ENCODE data around the gene IQCN. TPM values are rescaled to one million over a fixed set of nuclear protein-coding genes. Genes with fewer than 3 reads are reported as not detected.

IQCN gene
- total RNA-seq, 1 donor from 2014 or later, result 10.4 TPM

DNA sequence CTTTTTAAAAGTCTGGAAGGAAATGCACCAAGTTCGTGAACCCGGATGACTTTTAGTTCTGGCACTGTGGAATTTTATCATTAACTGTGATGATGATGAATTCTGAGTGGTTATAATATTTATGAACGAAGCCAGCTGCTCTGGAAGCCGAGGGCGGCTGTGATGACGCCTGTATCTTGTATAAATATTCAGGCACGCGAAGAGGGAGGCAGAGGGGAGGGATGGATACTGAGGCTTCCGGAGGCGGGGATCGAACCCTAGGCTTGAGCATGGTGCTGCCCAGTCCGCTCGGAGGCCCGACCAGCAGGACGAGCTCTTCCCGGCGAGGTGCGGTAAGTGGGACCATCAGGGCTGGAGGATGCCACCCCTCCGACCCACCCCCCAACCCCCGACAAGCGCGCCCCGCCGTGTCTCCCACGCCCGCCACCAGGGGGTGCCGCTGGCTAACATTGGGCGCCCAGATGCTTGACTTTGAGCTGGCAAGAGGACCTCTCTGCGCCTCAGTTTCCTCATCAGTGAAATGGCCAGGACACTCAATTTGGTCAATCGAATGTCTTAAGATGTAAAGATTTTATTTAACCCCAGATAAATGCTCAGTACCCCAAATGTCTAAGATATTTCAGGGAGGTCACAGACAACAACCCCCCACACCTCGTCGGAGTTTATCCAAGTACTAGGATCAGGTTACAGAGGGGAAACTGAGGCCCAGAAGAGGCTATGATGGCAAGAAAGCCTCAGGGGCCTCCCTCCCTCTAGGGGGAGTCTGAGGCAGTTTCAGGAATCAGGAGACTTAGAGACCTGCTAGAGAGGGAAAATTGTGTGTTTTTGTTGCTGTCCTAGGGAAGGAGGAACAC, 65.9 kb downstream of the IQCN start:
- Mint-ChIP-seq H3K4me3 (ENCODE audit: unreplicated experiment) (no peak overlapping the region), H3K9me3 (ENCODE audit: unreplicated experiment) (no peaks in the 10 kb centered on the region), H3K27me3 (ENCODE audit: unreplicated experiment) (peaks cover 3% of the 10 kb centered on the region), H3K36me3 (ENCODE audit: unreplicated experiment) (no peaks in the 10 kb centered on the region), H3K27ac (ENCODE audit: unreplicated experiment) (no peak overlapping the region), H3K4me1 (ENCODE audit: unreplicated experiment) (peaks cover 23% of the 10 kb centered on the region)
- no peak for DNase-seq (ENCODE audit: extremely low spot score, unreplicated experiment)
- TF ChIP-seq, protein P1, sequence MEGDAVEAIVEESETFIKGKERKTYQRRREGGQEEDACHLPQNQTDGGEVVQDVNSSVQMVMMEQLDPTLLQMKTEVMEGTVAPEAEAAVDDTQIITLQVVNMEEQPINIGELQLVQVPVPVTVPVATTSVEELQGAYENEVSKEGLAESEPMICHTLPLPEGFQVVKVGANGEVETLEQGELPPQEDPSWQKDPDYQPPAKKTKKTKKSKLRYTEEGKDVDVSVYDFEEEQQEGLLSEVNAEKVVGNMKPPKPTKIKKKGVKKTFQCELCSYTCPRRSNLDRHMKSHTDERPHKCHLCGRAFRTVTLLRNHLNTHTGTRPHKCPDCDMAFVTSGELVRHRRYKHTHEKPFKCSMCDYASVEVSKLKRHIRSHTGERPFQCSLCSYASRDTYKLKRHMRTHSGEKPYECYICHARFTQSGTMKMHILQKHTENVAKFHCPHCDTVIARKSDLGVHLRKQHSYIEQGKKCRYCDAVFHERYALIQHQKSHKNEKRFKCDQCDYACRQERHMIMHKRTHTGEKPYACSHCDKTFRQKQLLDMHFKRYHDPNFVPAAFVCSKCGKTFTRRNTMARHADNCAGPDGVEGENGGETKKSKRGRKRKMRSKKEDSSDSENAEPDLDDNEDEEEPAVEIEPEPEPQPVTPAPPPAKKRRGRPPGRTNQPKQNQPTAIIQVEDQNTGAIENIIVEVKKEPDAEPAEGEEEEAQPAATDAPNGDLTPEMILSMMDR (IDR thresholded peaks at IDR 0.05), result peak; percentile 71

Small RNA genes lying within 50 kb of the gene (microRNA-seq; reads per million reads assigned to microRNA genes)
- not detected for gene MIR3188 (ENCODE audit: unreplicated experiment)

Other genes with a start within 250 kb of the IQCN start
- gene IL12RB1, start 187.5 kb downstream of the IQCN start, total RNA-seq, result 0.50 and 0.51 TPM in 2 replicates
- 7.6 and 8.0 TPM in 2 replicates for gene MAST3, start 176.7 kb downstream of the IQCN start, total RNA-seq
- gene PIK3R2, start 121.3 kb downstream of the IQCN start, total RNA-seq, result 67.2 and 68.1 TPM in 2 replicates
- gene IFI30, start 100.6 kb downstream of the IQCN start, total RNA-seq, result not detected in 2 replicates
- gene MPV17L2, start 81.2 kb downstream of the IQCN start, total RNA-seq, result 11.6 and 12.7 TPM in 2 replicates
- 2.9 and 3.2 TPM in 2 replicates for gene RAB3A, start 70.4 kb downstream of the IQCN start, total RNA-seq
- gene PDE4C, start 48.0 kb downstream of the IQCN start, total RNA-seq, result 0.21 TPM in 1 of 2 replicates, not detected in the other
- gene JUND, start 7.2 kb upstream of the IQCN start, total RNA-seq, result 203 and 241 TPM in 2 replicates
- gene LSM4, start 48.6 kb upstream of the IQCN start, total RNA-seq, result 92.1 and 98.1 TPM in 2 replicates
- 36.1 and 38.5 TPM in 2 replicates for gene PGPEP1, start 66.1 kb upstream of the IQCN start, total RNA-seq
- gene GDF15, start 111.7 kb upstream of the IQCN start, total RNA-seq, result 41.9 and 47.9 TPM in 2 replicates
- gene LRRC25, start 123.2 kb upstream of the IQCN start, total RNA-seq, result 0.16 TPM in 1 of 2 replicates, not detected in the other
- 82.9 and 102 TPM in 2 replicates for gene SSBP4, start 144.9 kb upstream of the IQCN start, total RNA-seq
- 159 and 178 TPM in 2 replicates for gene ISYNA1, start 163.7 kb upstream of the IQCN start, total RNA-seq
- gene ELL, start 247.6 kb upstream of the IQCN start, total RNA-seq, result 17.6 and 18.3 TPM in 2 replicates